T1000 (cell line): ENCODE data around the gene USP43.

ENCODE experiments used
- DNase-seq: peaks from one replicate; lab custom pipeline; 2025; ENCODE audit warnings: mixed read lengths; lab: John Stamatoyannopoulos, UW

Gene USP43

DNA sequence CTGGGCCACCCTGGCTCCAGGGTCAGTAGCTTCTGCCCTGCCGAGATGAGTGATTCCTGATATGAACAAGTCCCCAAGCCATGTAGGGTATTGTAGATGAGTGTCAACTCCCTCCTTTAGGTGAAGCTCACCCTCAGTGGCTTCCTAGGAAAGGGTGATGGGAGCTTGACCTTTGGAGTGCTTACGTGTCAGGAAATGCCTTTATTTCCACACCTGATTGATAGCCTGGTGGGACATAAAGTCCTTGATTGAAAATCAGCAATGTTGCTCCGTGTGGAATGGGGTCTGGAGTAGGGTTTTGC, 58.4 kb downstream of the USP43 start:
- no peak for DNase-seq

- DNase-seq = no peak
These were observed 60.4 kb downstream of the USP43 start for GRCh38 chr17:9705745-9706144.

DNA sequence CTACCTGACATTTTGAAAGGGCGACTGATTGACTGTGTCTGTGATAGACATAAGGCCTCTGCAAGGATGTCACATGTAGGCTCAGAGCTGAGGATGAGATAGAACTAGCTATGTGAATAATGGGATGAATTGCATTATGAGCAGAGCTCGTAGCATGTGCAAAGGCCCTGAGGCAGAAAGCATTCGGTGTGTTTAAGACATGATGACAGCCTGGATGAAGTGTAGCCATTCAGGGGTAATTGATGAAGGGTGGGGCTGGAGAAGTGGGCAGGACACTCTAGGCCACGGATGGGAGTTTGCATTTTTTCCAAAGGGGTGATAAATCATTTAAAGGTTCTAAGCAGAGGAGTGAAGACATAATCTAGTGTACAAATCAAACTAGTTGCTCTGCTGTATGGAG, 62.6 kb downstream of the USP43 start:
- DNase-seq = no peak

- no peak for DNase-seq
These were observed 69.5 kb downstream of the USP43 start for GRCh38 chr17:9714801-9715200.

- DNase-seq = no peak
These were observed 70.2 kb downstream of the USP43 start for GRCh38 chr17:9715503-9716016.

DNA sequence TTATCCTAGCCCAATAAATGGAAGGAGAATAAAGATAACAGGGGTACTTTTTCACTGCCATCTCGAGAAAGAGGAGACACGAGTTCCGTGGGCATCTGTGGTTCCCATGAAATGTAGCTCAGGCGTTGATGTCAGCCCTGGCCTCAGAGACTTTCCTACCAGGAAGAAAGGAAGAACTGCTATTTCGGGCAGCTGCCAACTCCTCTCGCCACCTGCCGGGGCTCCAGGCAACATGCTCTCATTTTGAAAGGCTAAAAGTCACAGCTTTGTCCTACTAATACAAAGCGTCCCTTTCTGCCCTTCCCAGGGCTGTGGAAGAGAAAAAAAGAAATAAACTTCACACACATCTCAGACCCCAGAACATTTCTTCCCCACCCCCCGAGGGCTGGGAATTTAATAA, 80.3 kb downstream of the USP43 start:
- no peak for DNase-seq

DNA sequence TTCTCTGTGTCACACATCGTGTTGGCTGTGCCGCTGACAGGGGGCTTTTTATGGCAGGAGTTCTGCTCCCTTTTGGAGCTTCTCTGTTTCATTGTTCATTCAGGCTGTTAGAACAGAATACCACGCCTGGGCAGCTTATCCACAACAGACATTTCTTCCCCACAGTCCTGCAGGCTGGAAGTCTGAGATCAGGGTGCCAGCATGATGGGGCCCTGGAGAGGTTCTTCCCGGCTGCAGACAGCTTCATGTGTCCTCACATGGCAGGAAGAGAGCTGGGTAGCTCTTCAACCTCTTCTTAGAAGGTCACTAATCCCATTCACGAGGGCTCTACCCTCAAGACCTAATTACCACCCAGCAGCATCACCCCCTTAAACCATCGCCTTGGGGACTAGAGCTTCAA, 81.0 kb downstream of the USP43 start:
- no peak for DNase-seq

DNA sequence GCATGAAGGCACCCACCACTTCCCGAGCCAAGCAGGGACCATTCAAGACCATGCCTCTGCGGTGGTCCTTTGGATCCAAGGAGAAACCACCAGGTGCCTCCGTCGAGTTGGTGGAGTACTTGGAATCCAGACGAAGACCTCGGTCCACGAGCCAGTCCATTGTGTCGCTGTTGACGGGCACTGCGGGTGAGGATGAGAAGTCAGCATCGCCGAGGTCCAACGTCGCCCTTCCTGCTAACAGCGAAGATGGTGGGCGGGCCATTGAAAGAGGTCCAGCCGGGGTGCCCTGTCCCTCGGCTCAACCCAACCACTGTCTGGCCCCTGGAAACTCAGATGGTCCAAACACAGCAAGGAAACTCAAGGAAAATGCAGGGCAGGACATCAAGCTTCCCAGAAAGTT, 82.7 kb downstream of the USP43 start:
- DNase-seq = no peak

DNA sequence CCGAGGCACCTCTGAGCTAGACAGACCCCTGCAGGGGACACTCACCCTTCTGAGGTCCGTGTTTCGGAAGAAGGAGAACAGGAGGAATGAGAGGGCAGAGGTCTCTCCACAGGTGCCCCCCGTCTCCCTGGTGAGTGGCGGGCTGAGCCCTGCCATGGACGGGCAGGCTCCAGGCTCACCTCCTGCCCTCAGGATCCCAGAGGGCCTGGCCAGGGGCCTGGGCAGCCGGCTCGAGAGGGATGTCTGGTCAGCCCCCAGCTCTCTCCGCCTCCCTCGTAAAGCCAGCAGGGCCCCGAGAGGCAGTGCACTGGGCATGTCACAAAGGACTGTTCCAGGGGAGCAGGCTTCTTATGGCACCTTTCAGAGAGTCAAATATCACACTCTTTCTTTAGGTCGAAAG, 83.2 kb downstream of the USP43 start:
- no peak for DNase-seq

DNA sequence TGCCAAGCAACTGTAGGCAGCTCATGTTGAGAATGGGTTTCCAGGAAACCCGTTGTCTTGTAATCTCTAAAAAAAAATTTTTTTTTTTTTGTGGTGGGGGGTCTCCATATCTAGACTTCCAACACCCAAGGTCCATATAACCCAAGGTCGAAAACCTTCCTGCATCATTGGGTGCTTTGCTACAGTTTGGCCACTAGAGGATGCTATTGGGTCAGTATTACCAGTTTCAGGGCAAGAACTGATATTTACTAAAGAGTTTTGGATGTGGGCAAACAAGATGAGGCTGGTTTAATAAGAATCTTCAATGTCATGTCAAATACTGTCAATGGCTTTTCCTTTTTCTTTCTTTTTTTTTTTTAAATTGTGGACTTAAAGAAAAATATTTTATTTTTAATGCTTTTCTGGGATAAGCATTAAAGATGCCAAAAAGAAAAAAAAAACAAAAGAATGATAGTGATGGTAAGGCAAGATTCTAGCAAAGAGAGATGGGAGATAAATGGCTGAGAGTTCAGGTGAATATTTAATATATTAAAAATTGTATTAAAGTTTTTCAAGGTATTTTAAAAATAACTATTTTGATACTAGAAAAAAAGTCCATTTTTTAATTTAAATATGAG, 83.8 kb downstream of the USP43 start:
- no peak for DNase-seq

- no peak for DNase-seq
These were observed 84.6 kb downstream of the USP43 start for GRCh38 chr17:9729735-9730420.

GRCh38 chr17:9750524-9750923, 105.2 kb downstream of the USP43 start:
- no peak for DNase-seq

- DNase-seq = no peak
These were observed 109.8 kb downstream of the USP43 start for GRCh38 chr17:9755083-9755482.

DNA sequence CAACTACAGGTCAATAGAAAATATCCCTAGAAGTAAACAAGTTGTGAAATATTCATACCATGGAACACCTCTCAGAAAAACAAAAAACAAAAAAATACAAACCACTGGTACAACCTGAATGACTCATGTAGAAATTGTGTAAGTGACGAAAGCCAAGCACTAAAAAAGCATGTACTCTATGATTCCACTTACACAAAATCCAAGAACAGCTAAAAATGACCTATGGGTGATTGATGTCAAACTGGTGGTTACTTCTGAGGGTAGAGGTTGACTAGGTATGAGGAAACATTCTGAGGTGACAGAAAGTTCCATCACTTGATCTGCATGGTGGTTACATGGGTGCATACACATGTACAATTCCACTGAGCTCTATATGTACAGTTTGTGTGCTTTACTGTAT, 114.9 kb downstream of the USP43 start:
- DNase-seq = no peak

- no peak for DNase-seq
These were observed 118.3 kb downstream of the USP43 start for GRCh38 chr17:9763643-9764042.

- DNase-seq = no peak
These were observed 120.0 kb downstream of the USP43 start for GRCh38 chr17:9765322-9765721.

DNA sequence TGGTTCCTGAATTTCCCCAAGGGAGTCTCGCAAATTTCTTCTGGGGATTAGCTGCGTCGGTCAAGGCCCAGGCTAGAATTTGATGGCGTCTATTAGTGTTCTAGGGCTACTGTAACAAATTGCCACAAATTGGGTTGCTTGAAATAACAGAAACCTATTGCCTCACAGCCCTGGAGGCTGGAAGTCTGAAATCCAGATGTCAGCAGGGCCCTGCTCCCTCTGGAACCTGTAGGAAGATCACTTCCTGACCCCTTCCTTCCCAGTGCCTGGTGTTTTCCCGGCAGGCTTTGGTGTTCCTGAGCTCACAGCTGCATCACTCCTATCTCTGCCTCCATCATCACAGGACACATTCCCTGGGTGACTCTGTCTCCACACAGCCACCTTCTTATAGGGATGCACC, 121.7 kb downstream of the USP43 start:
- no peak for DNase-seq

GRCh38 chr17:9767432-9767991, 122.2 kb downstream of the USP43 start:
- DNase-seq = no peak

DNA sequence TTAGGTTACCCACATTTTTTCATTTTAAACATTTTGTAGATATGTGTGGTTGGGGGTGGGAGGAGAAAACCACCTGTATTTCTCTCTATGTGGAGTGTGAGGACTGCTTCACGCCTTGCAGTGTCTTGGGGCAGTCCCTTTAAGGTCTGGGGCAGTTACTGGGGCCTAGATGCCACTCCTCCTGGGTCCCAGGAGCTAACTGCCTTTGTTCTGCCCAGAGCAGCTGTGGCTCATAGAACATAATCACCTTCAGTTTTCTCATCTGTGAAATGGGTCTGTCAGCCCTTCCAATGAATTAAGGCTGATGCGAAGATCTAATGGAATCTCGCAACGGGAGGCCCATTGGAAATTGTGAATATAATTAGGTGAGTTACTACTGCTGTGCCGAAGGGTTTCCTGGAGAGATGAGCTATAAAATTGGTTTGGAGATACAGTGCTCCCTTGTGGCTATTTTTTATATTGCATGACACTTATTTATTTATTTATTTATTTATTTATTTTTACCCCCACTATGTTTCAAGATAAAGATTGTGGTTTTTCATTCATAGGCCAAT, 123.1 kb downstream of the USP43 start:
- no peak for DNase-seq

- DNase-seq = no peak
These were observed 123.8 kb downstream of the USP43 start for GRCh38 chr17:9769036-9769695.

- DNase-seq = no peak
These were observed 126.1 kb downstream of the USP43 start for GRCh38 chr17:9771465-9771864.

GRCh38 chr17:9772658-9773057, 127.3 kb downstream of the USP43 start:
- DNase-seq = no peak

GRCh38 chr17:9776911-9777310, 131.6 kb downstream of the USP43 start:
- no peak for DNase-seq
